HPDE6-E6E7 (cell line): ENCODE results near the gene MRPL1.
"Not testable (repeated sequence)": the region's sequence is repeated elsewhere in the genome, so short reads cannot be mapped to it uniquely, and the experiment has no call there.

Experiments
- DNase-seq: peaks from one replicate; pipeline ENCODE4 v3.0.0; 2011; ENCODE audit warnings: missing footprints; ENCODE audit errors: extremely low spot score

Gene MRPL1

DNA sequence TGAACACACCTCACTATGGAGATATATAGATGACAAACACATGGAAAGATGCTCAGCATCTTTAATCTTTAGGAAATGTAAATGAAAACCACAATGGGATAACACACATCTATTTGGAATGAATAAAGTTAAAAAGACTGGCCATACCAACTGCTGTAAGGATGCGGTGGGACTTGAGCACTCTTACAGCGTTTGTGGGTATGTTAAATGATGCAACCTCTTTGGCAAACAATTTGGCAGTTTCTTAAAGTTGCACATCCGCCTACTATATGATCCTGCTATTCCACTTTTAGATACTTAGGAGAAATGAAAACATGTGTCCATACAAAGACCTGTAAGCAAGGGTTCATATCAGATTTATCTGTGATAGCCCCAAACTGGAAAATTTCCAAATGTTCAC, 50.7 kb downstream of the MRPL1 start:
- DNase-seq, result no peak

DNA sequence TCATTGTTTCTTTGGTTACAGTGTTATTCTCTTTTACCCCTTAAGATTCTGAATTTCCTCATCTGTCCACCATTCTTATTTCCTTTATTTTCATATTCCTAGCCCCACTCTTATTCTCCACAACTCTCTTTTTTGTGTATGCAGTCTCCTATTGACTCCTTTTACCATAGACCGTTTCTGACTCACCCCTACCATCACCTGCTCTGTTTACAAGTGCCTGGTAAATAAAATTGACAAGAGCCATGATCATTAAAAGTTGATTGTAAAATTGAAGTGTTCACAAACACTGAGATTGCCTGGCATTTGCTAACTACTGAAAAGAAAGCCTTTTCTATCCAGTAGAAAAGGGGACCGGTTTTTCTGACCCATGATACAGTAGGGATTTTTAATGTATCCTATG, 54.4 kb downstream of the MRPL1 start:
- DNase-seq, result no peak

DNA sequence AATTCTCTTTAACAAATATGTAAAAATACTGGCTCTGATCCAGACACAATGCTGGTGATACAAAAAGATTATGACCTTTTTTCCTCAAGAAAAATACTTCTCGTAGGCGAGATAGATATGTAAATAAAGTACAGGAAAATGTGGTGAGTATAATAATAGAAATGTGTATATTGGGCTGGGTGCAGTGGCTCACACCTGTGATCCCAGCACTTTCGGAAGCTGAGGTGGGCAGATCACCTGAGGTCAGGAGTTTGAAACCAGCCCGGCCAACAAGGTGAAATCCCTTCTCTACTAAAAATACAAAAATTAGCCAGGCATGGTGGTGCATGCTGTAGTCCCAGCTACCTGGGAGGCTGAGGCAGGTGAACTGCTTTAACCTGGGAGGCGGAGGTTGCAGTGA, 55.0 kb downstream of the MRPL1 start:
- no peak for DNase-seq

DNA sequence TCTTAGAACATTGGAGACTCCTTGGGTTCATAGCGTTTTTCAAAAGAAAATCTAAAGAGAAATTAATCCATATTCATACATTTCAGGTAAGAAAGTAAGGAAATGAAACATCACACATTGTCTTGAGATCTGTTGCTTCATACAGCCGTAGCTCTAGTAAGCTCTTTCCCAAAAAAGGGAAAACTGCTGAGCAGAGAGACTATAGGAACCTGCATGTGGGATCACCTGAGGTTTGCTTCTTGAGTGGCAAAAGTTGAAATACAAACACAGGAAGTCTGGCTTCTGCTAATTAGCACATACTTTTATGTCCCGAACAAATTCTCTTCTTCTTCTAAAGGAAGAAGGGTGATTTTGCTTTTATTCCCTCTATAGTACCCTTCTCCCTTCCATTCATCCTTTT, 57.7 kb downstream of the MRPL1 start:
- no peak for DNase-seq

DNA sequence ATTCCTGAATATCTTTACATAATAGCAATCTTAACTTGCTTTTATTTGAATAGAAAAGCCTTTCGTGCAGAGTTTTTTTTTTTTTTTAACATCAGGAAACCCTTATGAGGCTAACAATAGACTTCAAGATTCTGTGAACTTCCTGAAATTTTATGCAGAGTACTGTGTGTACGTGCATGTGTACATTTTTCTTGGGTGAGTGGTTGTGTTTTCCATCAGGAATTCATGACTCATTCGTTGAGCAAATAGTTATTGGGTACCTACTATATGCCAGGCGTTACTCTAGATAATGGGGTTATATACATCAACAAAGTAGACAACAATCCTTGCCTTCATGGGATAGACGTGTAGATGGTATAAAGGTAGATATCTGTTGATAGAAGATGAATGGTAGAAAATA, 59.1 kb downstream of the MRPL1 start:
- DNase-seq, result peak; percentile 26

DNA sequence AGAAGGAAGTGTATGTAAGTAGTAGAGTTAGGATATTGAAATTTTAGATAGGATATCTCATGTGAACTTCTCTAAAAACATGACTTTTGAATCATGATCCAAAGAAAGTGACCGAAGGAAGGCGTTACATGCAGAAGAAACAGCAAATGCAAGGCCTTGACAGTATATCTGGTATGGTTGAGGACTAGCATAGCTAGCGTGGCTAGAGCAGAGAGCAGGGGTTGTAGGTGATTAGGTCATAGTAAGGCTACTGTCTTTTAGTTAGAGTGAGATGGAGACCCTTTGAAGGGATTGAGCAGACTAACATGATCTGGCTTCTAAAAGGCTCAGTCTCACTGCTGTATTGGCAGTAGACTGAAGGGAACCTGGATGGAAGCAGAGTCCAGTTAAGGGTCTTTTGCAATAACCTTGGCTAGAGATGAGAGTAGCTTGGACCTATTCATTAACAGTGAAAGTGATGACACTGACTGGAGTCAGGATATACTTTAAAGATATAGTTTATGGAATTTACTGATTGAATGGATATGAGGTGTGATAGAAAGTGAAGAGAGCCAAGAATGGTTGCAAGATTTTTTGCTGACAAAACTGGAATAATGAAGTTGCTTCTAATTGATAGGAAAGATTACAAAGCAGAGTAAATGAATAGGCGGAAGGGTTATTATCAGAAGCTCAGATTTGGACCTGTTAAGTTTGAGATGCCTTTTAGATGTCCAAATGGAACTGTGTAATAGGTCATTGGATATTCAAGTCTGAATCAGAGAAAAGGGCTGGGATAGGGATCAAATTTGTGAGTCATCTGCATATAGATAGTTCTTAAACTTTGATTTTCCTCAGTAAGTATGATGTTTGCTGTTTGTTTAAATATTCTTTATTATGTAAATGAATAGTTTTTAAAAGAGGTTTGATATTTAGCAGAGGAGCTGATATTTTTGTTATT, 59.8 kb downstream of the MRPL1 start:
- DNase-seq, result no peak

DNA sequence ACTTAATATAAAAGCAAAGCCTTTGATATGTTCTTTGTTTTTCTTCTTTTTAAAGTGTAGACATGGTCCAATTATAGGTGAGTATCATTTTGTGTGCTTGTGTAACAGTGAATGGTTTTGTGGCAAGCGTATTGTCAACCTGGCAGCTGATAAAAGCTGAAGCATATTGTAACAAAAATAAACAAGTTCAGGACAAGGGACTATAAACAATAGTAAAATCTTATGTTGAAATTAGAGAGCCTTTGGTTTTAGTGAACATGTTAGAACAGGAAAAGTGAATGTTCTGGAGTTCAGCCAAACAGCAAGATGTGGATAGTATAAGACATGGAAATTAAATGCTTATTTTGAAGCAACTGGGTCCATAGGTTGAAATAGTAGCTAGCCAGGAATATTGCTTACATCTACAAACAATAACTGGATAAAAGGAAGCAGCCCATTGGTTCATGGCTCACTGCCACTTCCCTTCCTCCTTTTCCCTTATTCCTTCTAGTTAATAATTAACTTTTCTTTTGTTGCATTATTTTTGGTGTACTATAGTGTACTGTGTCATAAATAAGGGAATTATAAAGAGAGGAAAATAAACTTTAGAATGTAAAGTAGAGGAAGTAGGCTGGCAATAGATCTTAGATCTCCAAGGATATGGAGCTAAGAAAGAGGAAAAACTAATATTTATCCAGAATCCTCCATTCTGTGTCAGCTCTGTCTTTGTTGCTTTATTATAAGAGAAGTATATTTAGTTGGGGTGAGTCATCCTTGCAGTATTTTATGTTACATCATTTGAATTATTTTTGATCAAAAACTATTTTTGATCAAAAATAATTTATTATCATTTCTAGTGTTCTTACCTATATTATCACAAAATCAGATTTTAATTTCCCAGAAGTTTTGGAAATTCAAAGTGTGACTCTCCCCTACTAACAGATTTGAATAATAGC, 65.6 kb downstream of the MRPL1 start:
- DNase-seq, result peak; percentile 38

DNA sequence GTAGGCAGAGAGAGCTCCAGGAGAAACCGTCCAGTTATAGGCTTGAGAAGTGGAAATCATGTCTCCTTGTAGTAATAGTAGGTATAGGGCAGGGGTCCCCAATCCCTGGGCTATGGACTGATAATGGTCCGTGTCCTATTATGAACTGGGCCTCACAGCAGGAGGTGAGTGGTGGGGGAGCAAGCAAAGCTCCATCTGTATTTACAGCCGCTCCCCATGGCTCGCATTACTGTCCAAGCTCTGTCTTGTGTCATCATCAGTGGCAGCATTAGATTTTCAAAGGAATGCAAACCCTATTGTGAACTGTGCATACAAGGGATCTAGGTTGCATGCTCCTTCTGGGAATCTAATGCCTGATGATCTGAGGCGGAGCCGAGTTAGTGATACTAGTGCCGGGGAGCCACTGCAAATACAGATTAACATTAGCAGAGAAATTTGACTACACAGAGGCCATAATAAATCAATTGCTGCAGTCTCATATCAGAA, 67.6 kb downstream of the MRPL1 start:
- no peak for DNase-seq

DNA sequence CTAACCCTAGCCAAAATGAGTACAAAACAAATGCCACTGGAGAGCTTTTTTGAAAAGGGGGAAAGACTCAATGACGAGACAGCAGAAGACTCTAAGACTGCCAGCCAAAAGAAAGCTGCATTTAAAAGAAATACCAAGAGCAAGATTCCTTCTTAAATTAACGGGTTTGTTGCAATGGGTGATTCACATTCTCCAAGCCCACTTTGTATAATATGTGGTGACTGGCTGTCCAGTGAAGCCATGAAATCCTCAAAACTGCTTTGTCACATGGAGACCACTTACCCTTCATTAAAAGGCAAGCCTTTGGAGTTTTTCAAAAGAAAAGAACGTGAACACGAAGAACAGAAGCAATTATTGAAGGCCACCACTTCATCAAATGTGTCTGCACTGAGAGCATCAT, 68.2 kb downstream of the MRPL1 start:
- no peak for DNase-seq

DNA sequence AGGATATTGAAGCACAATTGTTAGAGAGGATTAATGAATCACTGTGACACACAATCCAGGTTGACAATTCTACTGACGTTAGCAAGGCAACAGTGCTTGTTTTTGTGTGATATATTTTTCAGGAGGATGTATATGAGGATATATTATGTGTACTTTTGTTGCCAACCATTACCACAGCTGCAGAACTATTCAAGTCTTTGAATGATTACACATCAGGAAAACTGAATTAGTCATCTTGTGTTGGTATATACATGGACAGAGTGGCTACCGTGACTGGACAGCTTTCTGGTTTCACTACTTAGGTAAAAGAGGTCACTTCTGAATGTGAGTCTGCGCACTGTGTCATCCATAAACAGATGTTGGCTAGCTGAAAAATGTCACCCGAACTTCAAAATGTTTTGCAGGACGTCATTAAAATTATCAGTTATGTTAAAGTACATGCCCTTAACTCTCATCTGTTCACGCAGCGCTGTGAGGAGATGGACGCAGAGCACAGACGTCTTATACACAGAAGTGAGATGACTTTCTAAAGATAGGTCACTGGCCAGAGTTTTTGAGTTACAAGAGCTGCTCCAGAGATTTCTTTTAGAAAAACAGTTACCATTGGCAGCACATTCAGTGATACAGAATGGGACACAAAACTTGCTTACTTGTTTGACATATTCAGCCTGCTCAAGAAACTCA, 69.0 kb downstream of the MRPL1 start:
- DNase-seq, result peak; percentile 21

DNA sequence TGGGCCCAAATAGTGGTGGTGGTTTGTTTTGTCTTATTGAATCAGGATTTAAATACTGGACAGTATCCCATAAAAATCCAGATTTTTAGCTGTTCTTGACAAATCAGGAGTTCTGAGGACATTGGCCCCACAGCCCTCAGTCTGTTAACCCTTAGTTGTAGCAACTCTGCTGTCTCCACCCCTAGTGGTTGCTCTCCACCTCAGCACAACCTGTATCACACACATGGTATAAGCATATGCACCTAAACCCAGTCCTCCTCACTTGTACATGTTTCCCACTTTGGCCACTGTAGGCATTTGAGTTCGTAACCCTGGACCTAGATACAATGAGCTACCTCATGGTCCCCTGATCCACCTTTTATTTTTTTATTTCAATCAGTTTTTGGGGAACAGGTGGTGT, 75.9 kb downstream of the MRPL1 start:
- DNase-seq, result no peak

DNA sequence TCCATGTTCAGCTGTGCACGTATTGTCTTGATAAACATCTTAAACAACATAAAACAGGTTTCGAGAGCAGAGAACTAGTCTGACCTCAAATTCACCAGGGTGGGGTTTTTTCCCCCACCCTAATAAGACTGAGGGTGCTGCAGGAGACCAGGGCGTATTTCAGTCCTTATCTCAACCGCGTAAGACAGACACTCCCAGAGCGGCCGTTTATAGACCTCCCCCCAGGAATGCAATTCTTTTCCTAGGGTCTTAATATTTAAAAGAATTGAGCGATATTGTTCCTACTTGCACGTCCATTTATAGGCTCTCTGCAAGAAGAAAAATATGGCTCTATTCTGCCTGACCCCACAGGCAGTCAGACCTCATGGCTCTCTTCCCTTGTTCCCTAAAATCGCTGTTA, 83.3 kb downstream of the MRPL1 start:
- DNase-seq, result not testable (repeated sequence)

DNA sequence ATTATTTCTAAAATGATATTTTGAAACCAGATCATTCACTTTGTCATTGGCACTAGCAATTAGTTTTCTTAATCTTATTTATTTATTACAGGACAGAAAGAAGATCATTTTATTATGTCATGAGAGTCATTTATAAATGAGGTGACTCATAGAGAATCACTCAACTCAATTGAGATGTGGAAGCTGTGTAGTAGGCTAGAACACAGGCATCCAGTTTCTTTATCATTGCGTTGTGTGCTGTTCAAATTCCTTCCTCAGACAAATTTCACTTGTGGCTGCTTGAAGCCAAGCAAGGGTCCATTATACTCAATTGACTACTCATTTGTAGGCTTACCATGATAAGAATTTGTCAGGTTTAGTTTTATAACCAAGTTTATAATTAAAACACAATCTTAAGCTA, 87.6 kb downstream of the MRPL1 start:
- no peak for DNase-seq

DNA sequence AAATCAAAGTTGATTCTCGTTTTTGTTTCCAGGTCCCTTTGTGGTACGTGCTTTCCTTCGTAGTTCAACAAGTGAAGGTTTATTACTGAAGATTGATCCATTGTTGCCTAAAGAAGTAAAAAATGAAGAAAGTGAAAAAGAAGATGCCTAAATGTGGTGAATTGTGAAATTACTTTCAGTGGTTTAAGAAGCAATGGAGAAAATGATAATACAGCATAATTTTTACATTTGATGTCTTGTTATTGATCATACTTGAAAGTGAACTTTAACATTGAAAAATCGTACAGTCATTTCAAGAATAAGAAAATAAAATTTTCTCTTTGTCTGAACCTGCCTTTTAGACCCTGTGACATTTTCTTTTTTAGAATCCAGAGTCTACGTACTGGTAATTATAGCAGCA, 89.8 kb downstream of the MRPL1 start:
- no peak for DNase-seq

DNA sequence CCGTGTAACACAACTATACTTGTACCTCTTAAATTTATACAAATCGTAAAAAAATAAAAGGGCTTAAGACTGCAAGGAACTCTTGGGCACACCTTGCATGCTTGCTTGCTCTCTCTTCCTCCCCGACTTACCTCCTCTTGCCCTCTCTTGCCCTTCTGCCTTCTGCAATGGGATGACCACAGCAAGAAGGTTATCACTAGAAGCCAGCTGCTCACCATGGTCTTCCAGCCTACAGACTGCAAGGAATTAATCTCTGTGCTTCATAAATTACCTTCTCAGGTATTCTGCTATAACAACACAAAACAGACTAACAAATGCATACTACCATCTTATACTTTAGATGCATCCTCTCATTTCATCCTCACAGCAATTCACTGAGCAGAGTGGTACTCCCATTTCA, 92.1 kb downstream of the MRPL1 start:
- no peak for DNase-seq

DNA sequence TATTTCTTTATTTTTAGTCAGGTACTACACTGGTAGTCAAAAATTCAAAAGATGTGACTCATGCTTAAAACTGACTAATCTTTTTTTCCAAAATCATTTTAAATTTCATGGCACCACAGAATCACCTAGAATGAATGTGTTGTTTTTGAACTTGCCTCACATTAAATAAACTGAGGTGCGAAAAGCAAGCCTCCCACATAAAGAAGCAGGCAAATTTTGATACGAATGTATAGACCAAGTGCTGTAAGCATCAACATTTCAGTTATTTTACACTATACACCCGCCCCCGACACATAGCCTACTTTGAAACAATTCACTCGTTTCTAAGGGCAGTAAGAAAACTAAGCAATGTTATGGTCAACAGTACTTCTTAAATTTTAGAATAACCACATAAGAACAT, 94.3 kb downstream of the MRPL1 start:
- no peak for DNase-seq

DNA sequence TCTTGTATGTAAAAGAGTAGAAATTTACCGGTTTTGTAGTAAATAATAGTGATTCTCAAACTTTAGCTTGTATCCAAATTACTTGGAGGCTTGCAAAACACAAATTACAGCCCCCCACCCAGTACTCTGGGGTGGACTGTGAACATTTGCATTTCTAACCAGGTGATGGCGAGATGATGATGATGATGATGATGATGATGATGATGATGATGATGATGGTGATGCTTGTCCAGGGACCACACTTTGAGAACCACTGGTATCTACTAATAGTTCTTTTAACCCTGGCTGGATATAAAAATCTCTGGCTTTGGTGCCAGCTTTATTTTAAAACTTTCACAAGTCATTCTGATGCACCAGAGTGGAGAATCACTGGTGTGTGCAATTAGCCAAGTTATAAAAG, 96.3 kb downstream of the MRPL1 start:
- DNase-seq, result no peak

DNA sequence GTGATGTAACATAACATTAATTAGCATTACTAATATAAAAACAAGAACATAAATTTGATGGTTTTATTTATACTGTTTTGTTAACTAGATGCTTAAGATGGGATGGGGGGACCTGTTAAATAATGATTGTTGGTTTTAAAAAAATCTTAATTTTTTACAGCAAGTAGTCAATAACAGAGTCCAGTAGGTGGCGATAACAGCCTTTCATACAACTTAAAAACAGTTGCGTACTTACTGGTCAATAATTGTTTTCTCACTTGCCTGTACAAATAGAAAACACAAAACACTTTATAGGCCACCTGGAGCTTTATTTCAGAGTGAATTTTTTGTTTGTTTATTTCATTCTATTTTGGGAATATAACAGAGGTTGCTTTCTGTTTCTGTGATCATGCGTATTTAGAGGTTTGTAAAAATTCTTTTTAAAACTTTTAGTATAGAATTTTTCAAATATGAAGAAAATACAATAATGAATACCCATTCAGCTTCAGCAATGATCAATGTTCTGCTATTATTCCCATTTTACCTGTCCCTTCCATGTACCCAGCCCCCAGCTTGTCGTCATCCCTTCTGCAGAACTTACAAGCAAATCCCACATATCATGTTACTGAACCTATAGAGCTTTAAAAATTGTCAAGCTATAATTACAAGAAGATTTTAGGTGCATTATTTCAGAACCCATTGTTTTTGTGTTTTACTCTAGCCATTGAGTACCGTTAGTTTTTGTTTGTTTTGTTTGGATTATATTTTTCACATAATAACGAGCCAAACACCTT, 97.1 kb downstream of the MRPL1 start:
- peak; percentile 3 for DNase-seq

DNA sequence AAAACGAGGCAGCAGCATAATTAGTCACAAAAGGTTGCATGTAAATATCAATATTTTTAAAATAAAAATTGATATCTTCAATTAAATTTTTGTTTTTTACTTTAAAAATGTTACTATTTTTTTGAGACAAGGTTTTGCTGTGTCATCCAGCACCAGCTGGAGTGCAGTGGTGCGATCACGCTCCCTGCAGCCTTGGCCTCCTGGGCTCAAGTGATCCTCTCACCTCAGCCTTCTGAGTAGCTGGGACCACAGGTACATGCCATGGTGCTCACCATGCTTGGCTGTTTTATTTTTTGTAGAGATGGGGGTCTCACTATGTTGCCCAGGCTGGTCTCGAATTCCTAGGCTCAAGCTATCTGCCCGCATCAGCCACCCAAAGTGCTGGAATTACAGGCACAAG, 97.7 kb downstream of the MRPL1 start:
- DNase-seq, result no peak

DNA sequence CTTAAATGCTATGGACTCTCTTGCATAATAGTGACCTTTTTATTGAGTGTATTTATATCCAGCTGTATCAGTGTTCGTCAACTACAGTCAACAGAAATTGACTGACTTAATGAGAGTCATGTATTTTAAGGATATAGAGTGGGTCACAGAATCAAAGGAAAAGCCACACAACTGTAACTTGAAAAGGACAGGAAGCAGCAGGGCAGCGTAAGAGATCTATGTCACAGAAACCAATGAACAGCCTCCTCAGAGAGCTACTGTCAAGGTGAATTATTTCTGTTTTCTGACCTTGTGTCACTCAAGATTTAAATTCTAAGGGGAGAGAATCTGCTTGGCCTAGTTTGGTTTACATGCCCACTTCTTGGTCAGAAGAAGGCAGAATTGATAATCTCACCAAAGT, 100.4 kb downstream of the MRPL1 start:
- no peak for DNase-seq

DNA sequence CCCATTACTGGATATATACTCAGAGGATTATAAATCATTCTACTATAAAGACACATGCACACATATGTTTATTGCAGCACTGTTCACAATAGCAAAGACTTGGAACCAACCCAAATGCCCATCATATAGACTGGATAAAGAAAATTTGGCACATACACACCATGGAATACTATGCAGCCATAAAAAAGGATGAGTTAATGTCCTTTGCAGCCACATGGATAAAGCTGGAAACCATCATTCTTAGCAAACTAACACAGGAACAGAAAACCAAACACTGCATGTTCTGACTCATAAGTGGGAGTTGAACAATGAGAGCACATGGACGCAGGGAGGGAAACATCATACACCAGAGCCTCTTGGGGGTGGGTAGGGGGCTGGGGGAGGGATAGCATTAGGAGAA, 111.0 kb downstream of the MRPL1 start:
- not testable (repeated sequence) for DNase-seq
